ENCODE measurements around the gene CHI3L1.

GRCh38 chr1:203186091-203186445 is 436 bp downstream of the CHI3L1 start:
- TF ChIP-seq CTCF (IDR thresholded peaks at IDR 0.05): no peak
- no peak for TF ChIP-seq ZFX (IDR thresholded peaks at IDR 0.05; ENCODE audit: borderline replicate concordance)
